Cardiac fibroblast (primary cell): Measurements from ENCODE around the gene CFAP74.
A peak's percentile ranks its signal among the peaks of the same experiment; 100 is the strongest.

Experiments used
- DNase-seq, 2 donors: peaks; one replicate each; pipeline versions ENCODE4 v3.0.0 to v3.0.0-alpha.2; 2010; ENCODE audit warnings: low read depth in 2 of 2
- H3K4me3 ChIP-seq, 2 donors: replicated peaks in 1 of 2; 1 replicate in 1 of 2; 2 replicates in 1 of 2; pipeline ENCODE4 v1.5.1; 2011; ENCODE audit warnings: low read depth in 2 of 2, low read length in 2 of 2, mild to moderate bottlenecking in 2 of 2, moderate library complexity in 1 of 2
- TF ChIP-seq, protein P1 (sequence below): IDR thresholded peaks from one replicate; pipeline ENCODE4 v1.5.1; 2011; ENCODE audit warnings: low read depth, mild to moderate bottlenecking, low read length, inconsistent platforms

The CFAP74 gene, protein sequence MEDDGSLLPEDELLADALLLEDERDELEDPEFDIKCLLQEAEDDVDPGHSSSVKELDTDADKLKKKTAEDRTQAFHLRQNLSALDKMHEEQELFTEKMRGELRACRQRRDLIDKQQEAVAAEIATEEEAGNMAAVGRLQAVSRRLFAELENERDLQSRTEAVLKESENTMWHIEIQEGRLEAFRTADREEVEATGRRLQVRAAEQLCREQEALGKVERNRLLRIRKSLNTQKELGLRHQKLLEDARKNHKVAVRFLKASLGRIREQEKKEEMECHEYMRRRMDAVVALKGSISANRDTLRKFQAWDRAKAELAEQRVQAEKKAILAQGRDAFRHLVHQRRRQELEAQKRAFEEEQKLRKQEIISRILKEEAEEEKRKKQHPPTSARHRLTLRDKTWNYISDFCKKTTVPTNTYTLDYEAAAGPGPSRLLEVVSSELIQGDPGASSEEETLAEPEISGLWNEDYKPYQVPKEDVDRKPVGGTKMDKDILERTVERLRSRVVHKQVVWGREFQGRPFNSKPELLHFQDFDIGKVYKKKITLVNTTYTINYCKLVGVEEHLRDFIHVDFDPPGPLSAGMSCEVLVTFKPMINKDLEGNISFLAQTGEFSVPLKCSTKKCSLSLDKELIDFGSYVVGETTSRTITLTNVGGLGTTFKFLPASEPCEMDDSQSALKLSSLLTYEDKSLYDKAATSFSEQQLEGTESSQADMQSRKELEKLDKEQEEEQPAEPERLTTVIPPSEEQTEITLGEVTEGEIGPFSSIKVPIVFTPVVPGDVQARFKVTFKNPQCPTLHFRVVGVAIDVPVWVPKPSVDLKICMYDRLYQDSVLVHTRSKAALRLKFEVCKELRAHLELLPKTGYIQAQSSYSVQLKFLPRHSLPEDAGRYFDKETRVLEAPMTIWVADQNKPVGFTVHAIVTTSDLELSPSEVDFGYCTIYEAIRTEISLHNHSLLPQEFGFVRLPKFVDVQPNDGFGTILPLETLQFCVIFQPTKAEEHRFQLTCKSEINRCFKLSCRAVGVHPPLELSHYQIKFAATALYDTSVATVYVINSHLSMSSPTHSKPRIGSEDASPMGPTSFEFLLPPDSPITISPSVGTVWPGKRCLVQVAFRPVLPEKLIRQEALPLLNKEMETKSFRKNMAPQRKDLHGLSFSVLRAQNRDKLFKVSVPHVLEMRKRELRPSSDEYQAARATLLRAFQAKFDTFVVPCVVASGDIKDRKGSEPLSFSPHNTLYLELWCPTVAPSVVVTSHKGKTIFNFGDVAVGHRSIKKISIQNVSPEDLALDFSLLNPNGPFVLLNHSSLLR (N-terminal part only)

GRCh38 chr1:2003541-2004131 lies at the start of gene CFAP74:
Gene CFAP74, minus strand, starts transcription at chr1:2003786. Its CDS starts 12,830 bp downstream, at chr1:1990956.
- H3K4me3 ChIP-seq, result peak within 1 kb of the TSS; percentile 5 to 14
- TF ChIP-seq, protein P1, sequence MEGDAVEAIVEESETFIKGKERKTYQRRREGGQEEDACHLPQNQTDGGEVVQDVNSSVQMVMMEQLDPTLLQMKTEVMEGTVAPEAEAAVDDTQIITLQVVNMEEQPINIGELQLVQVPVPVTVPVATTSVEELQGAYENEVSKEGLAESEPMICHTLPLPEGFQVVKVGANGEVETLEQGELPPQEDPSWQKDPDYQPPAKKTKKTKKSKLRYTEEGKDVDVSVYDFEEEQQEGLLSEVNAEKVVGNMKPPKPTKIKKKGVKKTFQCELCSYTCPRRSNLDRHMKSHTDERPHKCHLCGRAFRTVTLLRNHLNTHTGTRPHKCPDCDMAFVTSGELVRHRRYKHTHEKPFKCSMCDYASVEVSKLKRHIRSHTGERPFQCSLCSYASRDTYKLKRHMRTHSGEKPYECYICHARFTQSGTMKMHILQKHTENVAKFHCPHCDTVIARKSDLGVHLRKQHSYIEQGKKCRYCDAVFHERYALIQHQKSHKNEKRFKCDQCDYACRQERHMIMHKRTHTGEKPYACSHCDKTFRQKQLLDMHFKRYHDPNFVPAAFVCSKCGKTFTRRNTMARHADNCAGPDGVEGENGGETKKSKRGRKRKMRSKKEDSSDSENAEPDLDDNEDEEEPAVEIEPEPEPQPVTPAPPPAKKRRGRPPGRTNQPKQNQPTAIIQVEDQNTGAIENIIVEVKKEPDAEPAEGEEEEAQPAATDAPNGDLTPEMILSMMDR, result no peak
- peak; percentile 25 to 72 for DNase-seq

DNA sequence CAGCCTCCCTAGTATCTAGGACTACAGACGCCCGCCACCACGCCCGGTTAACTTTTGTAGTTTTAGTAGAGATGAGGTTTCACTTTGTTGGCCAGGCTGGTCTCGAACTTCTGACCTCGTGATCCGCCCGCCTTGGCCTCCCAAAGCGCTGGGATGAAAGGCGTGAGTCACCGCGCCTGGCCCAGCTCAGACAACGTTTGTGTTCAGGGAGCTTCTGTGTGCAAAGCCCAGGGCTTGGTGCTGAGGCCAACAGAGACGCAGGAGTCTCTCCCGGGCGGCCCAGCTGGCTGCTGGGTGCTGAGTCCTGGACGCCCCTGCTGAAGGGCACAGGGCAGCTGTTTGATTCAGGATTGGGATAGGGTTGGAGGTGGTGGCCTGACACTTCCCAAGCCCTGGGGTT lies 49.6 kb upstream of the CFAP74 start:
- DNase-seq, result no peak
- no peak overlapping the region for H3K4me3 ChIP-seq
- TF ChIP-seq, protein P1, result no peak

DNA sequence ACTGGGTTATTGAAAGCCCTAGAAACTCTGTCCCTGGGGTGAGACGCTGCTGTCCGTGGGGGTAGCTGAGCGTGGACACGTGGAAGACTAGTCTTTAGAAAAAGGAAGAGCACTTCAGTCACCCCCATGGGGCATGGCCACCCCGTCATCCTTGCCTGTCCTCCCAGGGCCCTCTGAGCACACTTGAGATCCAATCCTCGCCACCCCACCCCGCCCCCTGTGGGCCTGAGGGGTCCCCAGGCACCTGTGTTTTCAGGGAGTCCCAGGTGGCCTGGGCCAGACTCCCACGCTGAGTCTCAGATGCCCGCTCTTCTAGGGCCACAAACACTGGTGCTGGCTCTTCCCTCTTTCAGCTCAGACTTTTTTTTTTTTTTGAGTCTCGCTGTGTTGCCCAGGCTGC lies 49.2 kb upstream of the CFAP74 start:
- DNase-seq, result no peak
- no peak overlapping the region for H3K4me3 ChIP-seq
- TF ChIP-seq, protein P1, result no peak

- no peak for DNase-seq
- H3K4me3 ChIP-seq, result no peak overlapping the region
- TF ChIP-seq, protein P1, result no peak
These were observed 48.6 kb upstream of the CFAP74 start for GRCh38 chr1:2052054-2052679.

- TF ChIP-seq, protein P1, result no peak
- no peak overlapping the region for H3K4me3 ChIP-seq
- DNase-seq, result no peak
These were observed 47.5 kb upstream of the CFAP74 start for GRCh38 chr1:2050793-2051682.
